SK-N-SH (cell line): ENCODE data around the gene OSBPL10. TPM values are rescaled to one million over a fixed set of nuclear protein-coding genes. Genes with fewer than 3 reads are reported as not detected.

Experiments used
- CTCF ChIA-PET: fragments of 300-600, 350-600 bp; formaldehyde crosslinking; extraction: SDS; loops from one replicate; lab custom pipeline; 2021; lab: Yijun Ruan, JAX
- POLR2A ChIA-PET: fragments of 350-600 bp; sonication (Branson Sonifier 250); formaldehyde crosslinking; extraction: SDS; loops from one replicate; lab custom pipeline; 2020; ENCODE audit warnings: antibody characterized with exemption, inconsistent platforms; lab: Yijun Ruan, JAX
- DNase-seq: peaks from one replicate; pipeline ENCODE4 v3.0.0; 2012
- H2AFZ ChIP-seq: fragments of 200-600 bp; sonication (generic); 2 replicates; pipeline ENCODE4 v1.8.1; 2016; ENCODE audit warnings: antibody characterized with exemption, mild to moderate bottlenecking, low read depth
- H3F3A ChIP-seq: fragments of 200-600 bp; sonication (generic); replicated peaks from 2 replicates; pipeline ENCODE3; 2016; ENCODE audit warnings: antibody characterized with exemption, mild to moderate bottlenecking; ENCODE audit not compliant: insufficient read depth
- H3K27ac ChIP-seq, 2 experiments: fragments of 200-500 bp in 1 of 2; fragments of 200-600 bp in 1 of 2; sonication (Bioruptor generic) in 1 of 2; sonication (generic), shearing (Covaris generic) in 1 of 2; 2 replicates each; pipeline versions ENCODE4 v1.5.1 to v1.6.1; 2014 to 2016; ENCODE audit warnings: low read depth in 2 of 2, inconsistent platforms in 1 of 2, low read length in 1 of 2, mild to moderate bottlenecking in 1 of 2, mixed read lengths in 1 of 2
- H3K27me3 ChIP-seq: fragments of 200-600 bp; sonication (generic), shearing (Covaris generic); 2 replicates; pipeline ENCODE4 v1.6.1; 2016; ENCODE audit warnings: mixed run types; ENCODE audit not compliant: insufficient read depth
- H3K36me3 ChIP-seq, 2 experiments: fragments of 200-500 bp in 1 of 2; fragments of 200-600 bp in 1 of 2; sonication (Bioruptor generic) in 1 of 2; sonication (generic) in 1 of 2; replicated peaks in 1 of 2; 2 replicates each; pipeline versions ENCODE3 to v1.5.1; 2014 to 2016; ENCODE audit warnings: low read length in 1 of 2, mild to moderate bottlenecking in 1 of 2; ENCODE audit not compliant: insufficient read depth in 2 of 2, control insufficient read depth in 1 of 2
- H3K4me1 ChIP-seq, 2 experiments: fragments of 200-500 bp in 1 of 2; fragments of 200-600 bp in 1 of 2; sonication (Bioruptor generic) in 1 of 2; sonication (generic), shearing (Covaris generic) in 1 of 2; 2 replicates each; pipeline versions ENCODE4 v1.5.1 to v1.6.1; 2014 to 2016; ENCODE audit warnings: low read depth in 1 of 2, low read length in 1 of 2, mixed run types in 1 of 2; ENCODE audit not compliant: insufficient read depth in 2 of 2, control insufficient read depth in 1 of 2
- H3K4me2 ChIP-seq: fragments of 200-600 bp; sonication (generic), shearing (Covaris generic); 2 replicates; pipeline ENCODE4 v1.6.1; 2017; ENCODE audit warnings: mixed run types
- H3K4me3 ChIP-seq, 2 experiments: fragments of 200-500 bp in 1 of 2; fragments of 200-600 bp in 1 of 2; sonication (Bioruptor generic) in 1 of 2; sonication (generic), shearing (Covaris generic) in 1 of 2; 2 replicates each; pipeline versions ENCODE4 v1.5.1 to v1.8.1; 2014 to 2016; ENCODE audit warnings: low read depth in 2 of 2, inconsistent platforms in 1 of 2, low read length in 1 of 2, mild to moderate bottlenecking in 1 of 2, mixed read lengths in 1 of 2, moderate library complexity in 1 of 2
- H3K79me2 ChIP-seq: fragments of 200-600 bp; sonication (generic); 2 replicates; pipeline ENCODE4 v1.8.1; 2017; ENCODE audit warnings: mild to moderate bottlenecking; ENCODE audit not compliant: insufficient read depth
- H3K9ac ChIP-seq: fragments of 200-600 bp; sonication (generic); 2 replicates; pipeline ENCODE4 v1.6.1; 2017; ENCODE audit warnings: mixed run types
- H3K9me2 ChIP-seq: fragments of 200-600 bp; sonication (generic); 2 replicates; pipeline ENCODE4 v1.6.1; 2017; ENCODE audit warnings: mixed run types
- H3K9me3 ChIP-seq: fragments of 200-600 bp; sonication (generic); 2 replicates; pipeline ENCODE4 v1.6.1; 2017; ENCODE audit warnings: mixed run types, mild to moderate bottlenecking, moderate library complexity
- H4K20me1 ChIP-seq: fragments of 200-600 bp; sonication (generic); 2 replicates; pipeline ENCODE4 v1.6.1; 2017; ENCODE audit warnings: mild to moderate bottlenecking, mixed run types; ENCODE audit not compliant: insufficient read depth
- CHD2 ChIP-seq: fragments of 150-350 bp; IDR thresholded peaks from 2 replicates; pipeline ENCODE4 v1.6.1; 2018; ENCODE audit warnings: low read length; ENCODE audit not compliant: partially characterized antibody
- ELF1 ChIP-seq: IDR thresholded peaks from 2 replicates; pipeline ENCODE4 v1.4.0; 2012
- EP300 ChIP-seq, 2 experiments: IDR thresholded peaks; 2 replicates each; pipeline versions ENCODE4 v1.4.0 to v1.6.1; 2012; ENCODE audit warnings: borderline replicate concordance in 1 of 2, low read depth in 1 of 2, low read length in 1 of 2
- FOXM1 ChIP-seq: IDR thresholded peaks from 2 replicates; pipeline ENCODE4 v1.4.0; 2012; ENCODE audit warnings: low read depth, mild to moderate bottlenecking
- MEF2A ChIP-seq: IDR thresholded peaks from 2 replicates; pipeline ENCODE4 v1.4.0; 2012; ENCODE audit warnings: low read depth, borderline replicate concordance
- NRF1 ChIP-seq: IDR thresholded peaks from 2 replicates; pipeline ENCODE4 v1.6.1; 2012; ENCODE audit warnings: low read depth, mild to moderate bottlenecking, low read length
- RAD21 ChIP-seq: IDR thresholded peaks from 2 replicates; pipeline ENCODE4 v1.6.1; 2012; ENCODE audit warnings: mild to moderate bottlenecking, low read length
- SMC3 ChIP-seq: IDR thresholded peaks from 2 replicates; pipeline ENCODE4 v1.6.1; 2012; ENCODE audit warnings: low read depth, low read length, improper control_type of control experiment
- TAF1 ChIP-seq: IDR thresholded peaks from 2 replicates; pipeline ENCODE4 v1.6.1; 2012; ENCODE audit warnings: low read depth, mild to moderate bottlenecking, low read length, moderate library complexity, borderline replicate concordance
- TCF12 ChIP-seq: IDR thresholded peaks from 2 replicates; pipeline ENCODE4 v1.4.0; 2012
- TEAD4 ChIP-seq: IDR thresholded peaks from 2 replicates; pipeline ENCODE4 v1.4.0; 2012; ENCODE audit warnings: mild to moderate bottlenecking, borderline replicate concordance; ENCODE audit not compliant: insufficient read depth
- YY1 ChIP-seq: IDR thresholded peaks from 2 replicates; pipeline ENCODE4 v1.4.0; 2012; ENCODE audit warnings: low read depth, mild to moderate bottlenecking
- WGBS: methylation state at CpG from one replicate; pipeline ENCODE4 v1.1.6; 2017; ENCODE audit warnings: low lambda C conversion rate; 5-methylcytosine and 5-hydroxymethylcytosine counted together
- polyA plus RNA-seq, 3 experiments: library from polyadenylated mRNA; depleted of rRNA; stranded (reverse); fragments of >200 nt; gene quantifications; 2 replicates each; pipeline ENCODE4 v1.2.3, GENCODE V29; 2012
- TF ChIP-seq, protein P1 (sequence below): IDR thresholded peaks from 2 replicates; pipeline ENCODE4; 2012
- TF ChIP-seq, protein P2 (sequence below): IDR thresholded peaks from 2 replicates; pipeline ENCODE4 v1.4.0; 2012; ENCODE audit warnings: low read depth, borderline replicate concordance
- TF ChIP-seq, protein P3 (sequence below): IDR thresholded peaks from 2 replicates; pipeline ENCODE4 v1.4.0; 2012; ENCODE audit warnings: low read depth, borderline replicate concordance
- TF ChIP-seq, protein P4 (sequence below): fragments of 150-350 bp; IDR thresholded peaks from 2 replicates; pipeline ENCODE4 v1.6.1; 2017; ENCODE audit warnings: antibody characterized with exemption, low read length, low read depth, borderline replicate concordance

OSBPL10 gene
- polyA plus RNA-seq, 1 of the 3 experiments (the other 2 are of a cell fraction) = 0.12 TPM

DNA sequence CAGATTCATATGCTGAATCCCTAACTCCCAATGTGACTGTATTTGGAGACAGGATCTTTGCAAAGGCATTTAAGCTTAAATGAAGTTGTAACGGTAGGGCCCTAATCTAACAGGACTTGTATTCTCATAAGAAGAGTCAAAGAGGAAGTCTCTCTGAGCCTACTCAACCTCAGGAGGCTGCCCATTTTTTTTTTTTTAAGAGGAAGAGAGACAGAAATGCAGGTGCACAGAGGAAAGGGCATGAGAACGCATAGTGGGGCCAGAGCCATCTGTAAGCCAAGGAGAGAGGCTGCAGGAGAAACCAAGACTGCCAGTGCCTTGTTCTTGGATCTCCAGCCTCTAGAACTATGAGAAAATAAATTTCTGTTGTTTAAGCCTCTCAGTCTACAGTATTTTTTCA is 28.9 kb upstream of the OSBPL10 start (continued):
- TF ChIP-seq TEAD4 (no peak), EP300 (IDR thresholded peaks at IDR 0.05; ENCODE audit: borderline replicate concordance in 1 of 2, low read depth in 1 of 2, low read length in 1 of 2) (no peak), CHD2 (no peak)
- TF ChIP-seq, protein P1, sequence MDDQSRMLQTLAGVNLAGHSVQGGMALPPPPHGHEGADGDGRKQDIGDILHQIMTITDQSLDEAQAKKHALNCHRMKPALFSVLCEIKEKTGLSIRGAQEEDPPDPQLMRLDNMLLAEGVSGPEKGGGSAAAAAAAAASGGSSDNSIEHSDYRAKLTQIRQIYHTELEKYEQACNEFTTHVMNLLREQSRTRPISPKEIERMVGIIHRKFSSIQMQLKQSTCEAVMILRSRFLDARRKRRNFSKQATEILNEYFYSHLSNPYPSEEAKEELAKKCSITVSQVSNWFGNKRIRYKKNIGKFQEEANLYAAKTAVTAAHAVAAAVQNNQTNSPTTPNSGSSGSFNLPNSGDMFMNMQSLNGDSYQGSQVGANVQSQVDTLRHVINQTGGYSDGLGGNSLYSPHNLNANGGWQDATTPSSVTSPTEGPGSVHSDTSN = no peak

DNA sequence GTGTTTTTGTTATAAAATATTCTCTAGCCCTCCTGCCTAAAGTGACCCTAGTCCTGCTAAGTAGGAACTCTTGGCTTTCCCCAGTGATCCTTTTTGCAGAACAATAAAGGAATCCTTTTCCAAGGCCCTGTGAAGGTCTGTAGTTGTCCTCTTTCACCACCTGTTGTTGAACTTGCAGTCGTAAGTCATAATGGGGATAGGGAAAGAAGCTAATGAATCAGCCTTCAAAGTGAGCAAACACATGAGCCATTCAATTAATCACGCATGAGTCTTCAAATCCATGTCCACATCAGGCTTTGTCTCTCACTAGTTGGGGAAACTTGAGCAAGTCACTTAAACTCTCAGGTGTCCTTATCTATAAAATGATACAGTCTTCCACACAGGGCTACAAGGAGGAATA is 28.0 kb upstream of the OSBPL10 start:
- 37% methylated on average over 2 of the region's 2 CpGs for WGBS
- H3K4me3 ChIP-seq = no peak overlapping the region
- H3F3A ChIP-seq = no peaks in the 10 kb centered on the region
- H3K9ac ChIP-seq = no peak overlapping the region
- POLR2A ChIA-PET = no interaction called here
- H3K9me2 ChIP-seq = no peaks in the 10 kb centered on the region
- DNase-seq = no peak
- H2AFZ ChIP-seq = no peak overlapping the region
- no peaks in the 10 kb centered on the region; a peak in 1 of 4 replicates for H3K4me1 ChIP-seq
- no peaks in the 10 kb centered on the region for H3K79me2 ChIP-seq
- no peaks in the 10 kb centered on the region for H3K36me3 ChIP-seq
- no peak overlapping the region for H3K27ac ChIP-seq
- no peaks in the 10 kb centered on the region for H3K9me3 ChIP-seq
- H3K4me2 ChIP-seq = no peak overlapping the region
- CTCF ChIA-PET = interaction anchor here (1.9 to 2.1 kb wide), 2 partner anchors 10 to 135 kb away, joined by 8 to 10 read pairs; no protein-coding TSS in a partner anchor
- TF ChIP-seq, protein P2, sequence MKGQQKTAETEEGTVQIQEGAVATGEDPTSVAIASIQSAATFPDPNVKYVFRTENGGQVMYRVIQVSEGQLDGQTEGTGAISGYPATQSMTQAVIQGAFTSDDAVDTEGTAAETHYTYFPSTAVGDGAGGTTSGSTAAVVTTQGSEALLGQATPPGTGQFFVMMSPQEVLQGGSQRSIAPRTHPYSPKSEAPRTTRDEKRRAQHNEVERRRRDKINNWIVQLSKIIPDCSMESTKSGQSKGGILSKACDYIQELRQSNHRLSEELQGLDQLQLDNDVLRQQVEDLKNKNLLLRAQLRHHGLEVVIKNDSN = no peak
- TF ChIP-seq, protein P1 = no peak
- no peak for TF ChIP-seq SMC3
- no peaks in the 10 kb centered on the region for H3K27me3 ChIP-seq
- no peaks in the 10 kb centered on the region for H4K20me1 ChIP-seq

DNA sequence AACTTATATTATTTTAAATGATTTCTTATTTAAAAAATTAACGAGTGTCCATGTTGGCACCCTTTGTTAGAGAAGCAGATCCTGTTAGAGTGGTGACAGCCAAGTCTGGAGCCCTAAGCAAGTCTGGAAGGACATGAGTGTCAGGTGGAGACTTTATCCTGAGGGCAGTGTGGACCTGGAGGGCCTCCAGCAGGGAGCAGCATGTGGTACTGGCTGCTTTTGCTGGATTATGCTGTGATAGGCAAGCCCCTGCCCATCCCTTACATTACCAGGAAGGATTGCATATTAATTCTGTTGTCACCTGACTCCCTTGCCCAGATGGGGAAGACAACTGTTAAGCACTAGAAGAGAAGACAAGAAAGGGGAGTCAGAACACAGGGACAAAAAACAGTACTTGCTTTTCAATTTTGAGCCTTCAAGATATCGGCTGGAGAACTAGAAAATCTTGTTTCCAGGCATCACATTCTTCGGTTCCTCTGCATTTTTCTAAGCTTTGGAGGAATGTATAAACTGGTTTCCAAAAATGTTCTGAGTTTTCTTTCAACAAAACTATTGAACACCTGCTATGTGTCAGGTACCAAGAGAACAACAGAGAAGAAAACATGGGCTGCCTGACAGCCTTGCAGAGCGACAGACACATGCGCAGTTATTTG is 23.2 kb upstream of the OSBPL10 start:
- H3K4me2 ChIP-seq = no peak overlapping the region
- POLR2A ChIA-PET = no interaction called here
- H3K9me2 ChIP-seq = no peaks in the 10 kb centered on the region
- H4K20me1 ChIP-seq = no peaks in the 10 kb centered on the region
- H3K36me3 ChIP-seq = no peaks in the 10 kb centered on the region
- no peak overlapping the region for H2AFZ ChIP-seq
- 53% methylated on average over 5 of the region's 5 CpGs for WGBS
- H3K4me3 ChIP-seq = no peak overlapping the region
- no peak for DNase-seq
- CTCF ChIA-PET = interaction anchor here (0.6 to 1.6 kb wide), 2 partner anchors 16 to 22 kb away, joined by 3 to 5 read pairs; partner anchors contain the start of gene ZNF860
- no peaks in the 10 kb centered on the region for H3K79me2 ChIP-seq
- no peak overlapping the region for H3K9ac ChIP-seq
- H3K4me1 ChIP-seq = no peaks in the 10 kb centered on the region; a peak in 1 of 4 replicates
- no peaks in the 10 kb centered on the region for H3F3A ChIP-seq
- H3K27me3 ChIP-seq = no peaks in the 10 kb centered on the region
- H3K9me3 ChIP-seq = no peaks in the 10 kb centered on the region
- no peak overlapping the region for H3K27ac ChIP-seq
- TF ChIP-seq FOXM1 (no peak), TAF1 (no peak), YY1 (no peak), TCF12 (no peak), NRF1 (no peak), MEF2A (no peak), ELF1 (no peak), RAD21 (no peak)
- TF ChIP-seq, protein P3, sequence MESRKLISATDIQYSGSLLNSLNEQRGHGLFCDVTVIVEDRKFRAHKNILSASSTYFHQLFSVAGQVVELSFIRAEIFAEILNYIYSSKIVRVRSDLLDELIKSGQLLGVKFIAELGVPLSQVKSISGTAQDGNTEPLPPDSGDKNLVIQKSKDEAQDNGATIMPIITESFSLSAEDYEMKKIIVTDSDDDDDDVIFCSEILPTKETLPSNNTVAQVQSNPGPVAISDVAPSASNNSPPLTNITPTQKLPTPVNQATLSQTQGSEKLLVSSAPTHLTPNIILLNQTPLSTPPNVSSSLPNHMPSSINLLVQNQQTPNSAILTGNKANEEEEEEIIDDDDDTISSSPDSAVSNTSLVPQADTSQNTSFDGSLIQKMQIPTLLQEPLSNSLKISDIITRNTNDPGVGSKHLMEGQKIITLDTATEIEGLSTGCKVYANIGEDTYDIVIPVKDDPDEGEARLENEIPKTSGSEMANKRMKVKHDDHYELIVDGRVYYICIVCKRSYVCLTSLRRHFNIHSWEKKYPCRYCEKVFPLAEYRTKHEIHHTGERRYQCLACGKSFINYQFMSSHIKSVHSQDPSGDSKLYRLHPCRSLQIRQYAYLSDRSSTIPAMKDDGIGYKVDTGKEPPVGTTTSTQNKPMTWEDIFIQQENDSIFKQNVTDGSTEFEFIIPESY = no peak
- TF ChIP-seq, protein P4, sequence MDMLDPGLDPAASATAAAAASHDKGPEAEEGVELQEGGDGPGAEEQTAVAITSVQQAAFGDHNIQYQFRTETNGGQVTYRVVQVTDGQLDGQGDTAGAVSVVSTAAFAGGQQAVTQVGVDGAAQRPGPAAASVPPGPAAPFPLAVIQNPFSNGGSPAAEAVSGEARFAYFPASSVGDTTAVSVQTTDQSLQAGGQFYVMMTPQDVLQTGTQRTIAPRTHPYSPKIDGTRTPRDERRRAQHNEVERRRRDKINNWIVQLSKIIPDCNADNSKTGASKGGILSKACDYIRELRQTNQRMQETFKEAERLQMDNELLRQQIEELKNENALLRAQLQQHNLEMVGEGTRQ = no peak
- TF ChIP-seq, protein P1 = no peak
